Activated CD8-positive, alpha-beta T cell treated with anti-CD3 and anti-CD28 coated beads for 36 hours (primary cell): ENCODE measurements around the gene NPIPA2. TPM values are rescaled to one million over a fixed set of nuclear protein-coding genes. Genes with fewer than 3 reads are reported as not detected.
A peak's percentile ranks its signal among the peaks of the same experiment; 100 is the strongest.
"Not testable (repeated sequence)": the region's sequence is repeated elsewhere in the genome, so short reads cannot be mapped to it uniquely, and the experiment has no call there.

Source experiments
- ATAC-seq: fragments of 200-7000 bp; cut with Tn5 transposase; one replicate; pipeline ENCODE4 v1.10.0; 2021; ENCODE audit warnings: mild to moderate bottlenecking, moderate library complexity
- CTCF ChIA-PET: fragments of 350-600 bp; sonication (Branson Sonifier 250); formaldehyde crosslinking; loops from one replicate; lab custom pipeline; 2021; ENCODE audit warnings: antibody characterized with exemption; lab: Charles Lee
- POLR2A ChIA-PET: fragments of 350-600 bp; sonication (Branson Sonifier 250); formaldehyde crosslinking; loops from one replicate; lab custom pipeline; 2021; ENCODE audit warnings: antibody characterized with exemption; lab: Charles Lee
- DNase-seq: peaks from one replicate; pipeline ENCODE4 v3.0.0-alpha.2; 2020
- H3K27ac Mint-ChIP-seq: one replicate; pipeline ENCODE4 v1.8.0; 2021; ENCODE audit warnings: mild to moderate bottlenecking, mixed read lengths
- H3K27me3 Mint-ChIP-seq: one replicate; pipeline ENCODE4 v1.8.0; 2021; ENCODE audit warnings: mixed read lengths
- H3K36me3 Mint-ChIP-seq: one replicate; pipeline ENCODE4 v1.8.0; 2021; ENCODE audit warnings: low read depth, mixed read lengths
- H3K4me1 Mint-ChIP-seq: one replicate; pipeline ENCODE4 v1.8.0; 2021; ENCODE audit warnings: low read depth, mixed read lengths
- H3K4me3 Mint-ChIP-seq: one replicate; pipeline ENCODE4 v1.8.0; 2021; ENCODE audit warnings: mild to moderate bottlenecking, moderate library complexity, mixed read lengths
- H3K9me3 Mint-ChIP-seq: one replicate; pipeline ENCODE4 v1.8.0; 2021; ENCODE audit warnings: mixed read lengths
- intact Hi-C: fragments of 100-400 bp; cut with micrococcal nuclease; formaldehyde crosslinking; loops from one replicate; pipeline ENCODE4 v1.10.0; 2022
- total RNA-seq, 2 experiments: library from RNA; stranded (reverse); gene quantifications; one replicate each; pipeline ENCODE4 v1.2.3, GENCODE V29; 2021

The NPIPA2 gene
- total RNA-seq, 2 experiments from 2014 or later = 2.0 to 4.1 TPM

- POLR2A ChIA-PET, H3K27ac Mint-ChIP-seq, H3K4me1 Mint-ChIP-seq, CTCF ChIA-PET, H3K9me3 Mint-ChIP-seq, H3K27me3 Mint-ChIP-seq, intact Hi-C loops, H3K4me3 Mint-ChIP-seq, DNase-seq, H3K36me3 Mint-ChIP-seq, ATAC-seq: not testable (repeated sequence)
Measured at GRCh38 chr16:14779368-14779877, 37.1 kb downstream of the NPIPA2 start.

DNA sequence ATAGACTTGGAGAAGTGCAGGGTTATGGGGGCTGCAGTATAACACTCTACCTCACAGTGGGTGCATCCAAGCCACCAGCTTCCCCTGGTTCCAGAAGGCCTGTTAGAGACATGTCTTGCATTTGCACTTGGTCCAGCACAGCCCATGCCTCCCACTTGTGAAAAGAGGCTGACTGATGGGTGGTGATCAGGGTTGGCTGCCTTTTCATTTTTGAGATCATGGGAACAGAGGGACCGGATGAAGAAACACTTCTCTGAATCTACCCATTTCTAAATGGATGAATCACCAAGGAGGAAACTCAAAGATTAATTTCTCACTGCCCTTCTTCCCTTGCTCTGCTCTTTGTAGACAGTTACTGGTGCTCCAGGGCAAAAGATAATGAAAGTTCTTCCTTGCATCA is 43.8 kb downstream of the NPIPA2 start:
- H3K27ac Mint-ChIP-seq, POLR2A ChIA-PET: not testable (repeated sequence)

DNA sequence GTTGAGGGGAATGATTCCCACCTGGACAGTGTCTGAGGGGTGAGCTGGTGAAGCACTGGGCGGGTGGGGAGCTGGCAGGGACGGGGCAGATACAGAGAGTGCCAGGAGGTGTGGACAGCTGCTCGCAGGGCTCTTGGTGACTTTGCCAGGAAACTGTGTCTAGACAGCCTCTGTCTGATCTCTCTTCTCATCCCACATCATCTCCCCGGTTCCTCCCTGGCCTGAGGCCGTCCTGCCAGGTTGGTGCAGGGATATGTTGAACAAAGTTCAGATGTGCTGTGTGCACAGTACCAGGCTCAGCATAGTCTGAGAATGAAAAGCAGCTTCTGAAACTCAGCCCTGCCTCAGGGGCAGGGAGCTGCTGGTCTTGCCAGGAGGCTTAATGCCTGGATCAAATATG is 47.2 kb downstream of the NPIPA2 start:
- ATAC-seq, DNase-seq, intact Hi-C loops, H3K4me3 Mint-ChIP-seq, H3K27me3 Mint-ChIP-seq, H3K4me1 Mint-ChIP-seq, POLR2A ChIA-PET, H3K36me3 Mint-ChIP-seq, CTCF ChIA-PET, H3K27ac Mint-ChIP-seq, H3K9me3 Mint-ChIP-seq: not testable (repeated sequence)

More for the DNA sequence above, 43.8 kb downstream of the NPIPA2 start:
- H3K36me3 Mint-ChIP-seq, DNase-seq, H3K4me3 Mint-ChIP-seq, H3K9me3 Mint-ChIP-seq, intact Hi-C loops, ATAC-seq, H3K27me3 Mint-ChIP-seq, H3K4me1 Mint-ChIP-seq, CTCF ChIA-PET: not testable (repeated sequence)

DNA sequence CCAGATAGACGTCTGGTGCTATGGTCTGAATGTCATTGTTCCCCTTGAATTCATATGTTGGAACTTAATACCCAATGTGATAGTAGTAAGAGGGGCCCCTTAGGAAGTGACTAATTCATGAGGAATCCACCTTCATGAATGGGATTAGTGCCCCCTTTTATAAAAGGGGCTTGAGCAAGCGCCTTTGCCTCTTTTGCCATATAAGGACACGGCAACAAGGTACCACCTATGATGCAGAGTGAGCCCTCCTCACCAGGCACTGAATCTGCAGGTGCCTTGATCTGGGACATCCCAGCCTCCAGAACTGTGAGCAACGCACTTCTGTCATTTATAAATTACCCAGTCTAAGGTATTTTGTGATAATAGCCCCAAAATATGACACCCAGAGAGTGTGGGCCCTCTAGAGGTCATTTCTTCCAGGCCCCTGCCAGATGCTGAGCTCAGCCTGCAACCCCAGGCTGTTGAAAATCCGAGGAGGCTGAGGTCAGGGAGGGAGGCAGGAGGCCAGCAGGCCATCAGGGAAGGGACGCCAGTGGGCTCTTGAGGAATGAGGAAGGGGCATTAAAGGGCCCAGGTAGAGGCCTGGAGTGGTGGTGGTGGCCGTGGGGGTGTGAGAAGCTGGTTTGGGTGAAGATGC is 48.1 kb downstream of the NPIPA2 start:
- DNase-seq, POLR2A ChIA-PET, H3K27me3 Mint-ChIP-seq, H3K36me3 Mint-ChIP-seq, CTCF ChIA-PET, ATAC-seq, H3K4me3 Mint-ChIP-seq, intact Hi-C loops, H3K27ac Mint-ChIP-seq, H3K9me3 Mint-ChIP-seq, H3K4me1 Mint-ChIP-seq: not testable (repeated sequence)

- intact Hi-C loops, ATAC-seq, H3K4me3 Mint-ChIP-seq, POLR2A ChIA-PET, H3K36me3 Mint-ChIP-seq, H3K9me3 Mint-ChIP-seq, DNase-seq, H3K27me3 Mint-ChIP-seq, CTCF ChIA-PET, H3K4me1 Mint-ChIP-seq, H3K27ac Mint-ChIP-seq: not testable (repeated sequence)
Measured at GRCh38 chr16:14792914-14793313, 50.6 kb downstream of the NPIPA2 start.

DNA sequence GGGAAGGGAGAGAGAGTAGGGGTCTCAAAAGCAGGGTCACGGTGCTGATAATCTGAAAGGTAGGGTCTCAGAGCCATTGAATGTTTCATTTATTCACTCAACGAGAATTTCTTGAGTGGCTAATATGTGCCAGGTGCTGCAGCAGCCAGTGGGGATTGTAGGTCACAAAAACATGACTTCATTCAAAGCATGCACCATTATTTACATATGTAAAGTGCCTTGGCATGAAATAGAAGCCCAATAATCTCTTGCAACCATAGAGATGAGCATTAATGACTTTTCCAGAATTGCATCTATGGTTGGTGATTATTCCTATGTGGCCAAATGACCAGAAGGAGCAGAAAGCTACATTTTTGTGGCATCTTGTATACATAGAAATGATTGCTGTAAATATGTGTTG is 55.2 kb downstream of the NPIPA2 start:
- H3K9me3 Mint-ChIP-seq, H3K27ac Mint-ChIP-seq, H3K27me3 Mint-ChIP-seq, ATAC-seq, DNase-seq, H3K4me3 Mint-ChIP-seq, intact Hi-C loops, H3K4me1 Mint-ChIP-seq, CTCF ChIA-PET, H3K36me3 Mint-ChIP-seq, POLR2A ChIA-PET: not testable (repeated sequence)

DNA sequence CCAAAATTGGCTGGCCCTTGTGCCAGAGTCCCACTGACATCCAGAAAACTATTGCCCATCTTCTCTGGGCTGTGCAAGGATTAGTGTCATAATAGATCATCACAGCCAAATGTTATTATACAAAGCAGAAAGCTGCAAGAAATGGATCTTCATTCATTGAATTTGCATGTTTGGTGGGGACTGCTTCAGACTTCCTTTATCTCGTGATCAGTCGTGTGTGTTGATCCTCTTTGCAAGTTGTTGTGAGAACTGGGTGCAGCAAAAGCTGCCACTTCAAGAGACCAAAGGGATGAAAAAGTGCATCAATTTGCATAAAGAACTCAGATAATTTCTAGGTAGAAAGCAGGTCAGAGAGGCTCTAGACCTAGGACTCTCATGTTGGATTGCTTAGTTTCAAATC is 61.2 kb downstream of the NPIPA2 start:
- H3K27me3 Mint-ChIP-seq, POLR2A ChIA-PET, ATAC-seq, H3K4me3 Mint-ChIP-seq, H3K36me3 Mint-ChIP-seq, DNase-seq, H3K4me1 Mint-ChIP-seq, intact Hi-C loops, CTCF ChIA-PET, H3K27ac Mint-ChIP-seq, H3K9me3 Mint-ChIP-seq: not testable (repeated sequence)

DNA sequence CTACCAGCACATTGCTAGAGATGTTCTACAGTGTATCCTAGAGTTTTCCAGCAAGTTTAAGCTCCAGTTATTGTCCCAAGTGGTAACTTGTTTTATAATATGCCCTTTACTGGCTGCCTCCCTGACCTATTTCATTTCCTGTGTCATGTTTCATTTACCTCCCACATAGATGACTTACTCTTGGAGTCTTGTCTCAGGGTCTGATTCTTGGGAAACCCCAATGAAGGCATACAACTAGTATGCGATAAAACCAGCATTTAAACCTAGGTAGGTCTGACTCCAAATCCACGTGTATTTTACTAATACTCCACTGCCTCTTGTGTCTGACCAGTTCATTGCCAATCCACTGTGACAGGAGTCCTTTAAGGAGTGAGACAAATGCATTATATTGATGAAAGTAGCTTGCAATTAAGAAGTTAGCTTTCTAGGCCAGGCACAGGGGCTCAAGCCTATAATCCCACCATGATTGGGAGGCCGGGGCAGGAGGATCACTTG is 64.9 kb downstream of the NPIPA2 start:
- H3K36me3 Mint-ChIP-seq, H3K4me1 Mint-ChIP-seq, H3K4me3 Mint-ChIP-seq, H3K27me3 Mint-ChIP-seq, intact Hi-C loops, CTCF ChIA-PET, POLR2A ChIA-PET, DNase-seq, H3K27ac Mint-ChIP-seq, H3K9me3 Mint-ChIP-seq: not testable (repeated sequence)
- peak; percentile 61 for ATAC-seq

DNA sequence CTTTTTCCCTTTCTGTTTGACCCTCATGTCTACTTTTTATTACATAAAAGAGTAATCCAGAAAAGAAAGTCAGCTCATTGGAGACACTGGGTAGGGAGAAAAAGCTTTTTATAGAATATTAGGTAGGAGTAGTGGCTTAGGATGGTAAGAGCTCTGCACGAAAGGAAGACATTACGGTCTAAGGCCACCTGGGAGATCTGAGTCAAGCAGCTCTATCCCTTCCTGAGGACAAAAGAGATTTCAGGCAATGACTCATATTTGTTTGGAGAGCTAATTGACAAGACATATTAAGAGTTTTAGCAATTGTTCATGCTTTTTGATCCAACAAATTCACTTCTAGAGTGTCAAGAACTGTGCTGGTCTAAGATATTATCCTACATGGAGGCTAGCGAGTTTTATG is 71.6 kb downstream of the NPIPA2 start:
- H3K36me3 Mint-ChIP-seq, ATAC-seq, H3K9me3 Mint-ChIP-seq, H3K27ac Mint-ChIP-seq, H3K4me1 Mint-ChIP-seq, DNase-seq, CTCF ChIA-PET, H3K4me3 Mint-ChIP-seq, H3K27me3 Mint-ChIP-seq, intact Hi-C loops, POLR2A ChIA-PET: not testable (repeated sequence)

Other genes with a start within 250 kb of the NPIPA2 start
- 10 to 100 TPM; 43.0 to 45.6 TPM for gene PARN, start 112.3 kb upstream of the NPIPA2 start, total RNA-seq
- gene BFAR, start 109.6 kb upstream of the NPIPA2 start, total RNA-seq = 10 to 100 TPM; 53.4 to 58.4 TPM
- gene PLA2G10, start 48.2 kb upstream of the NPIPA2 start, total RNA-seq = not detected
- 1 to 10 TPM; 3.0 to 3.5 TPM for gene NPIPA3, start 39.1 kb upstream of the NPIPA2 start, total RNA-seq
- 10 to 100 TPM; 39.8 to 40.5 TPM for gene NOMO1, start 91.2 kb downstream of the NPIPA2 start, total RNA-seq
- 10 to 100 TPM; 76.9 to 77.3 TPM for gene NPIPA1, start 194.9 kb downstream of the NPIPA2 start, total RNA-seq
- 10 to 100 TPM; 44.6 to 45.0 TPM for gene PDXDC1, start 232.5 kb downstream of the NPIPA2 start, total RNA-seq